Right atrium auricular region (tissue), 2 donors: ENCODE results near the gene METAP1. TPM values are rescaled to one million over a fixed set of nuclear protein-coding genes. Genes with fewer than 3 reads are reported as not detected.

Experiments
- DNase-seq: peaks from one replicate; pipeline ENCODE4 v3.0.0-alpha.2; 2019; ENCODE audit warnings: low spot score
- H3K27ac ChIP-seq, 2 donors: fragments of 200-600 bp; sonication (generic); 1 replicate in 1 of 2; 2 replicates in 1 of 2; pipeline ENCODE4 v1.5.1; 2016 to 2019
- H3K27me3 ChIP-seq, 2 donors: fragments of 200-600 bp; sonication (generic); one replicate each; pipeline versions ENCODE4 v1.5.1 to v1.6.0; 2017 to 2019
- H3K36me3 ChIP-seq: fragments of 200-600 bp; sonication (generic); one replicate; pipeline ENCODE4 v1.5.1; 2016
- H3K4me1 ChIP-seq, 2 donors: fragments of 200-600 bp; sonication (generic); one replicate each; pipeline versions ENCODE4 v1.5.1 to v1.6.0; 2017 to 2019
- H3K4me3 ChIP-seq, 2 donors: fragments of 200-600 bp; sonication (generic); 1 replicate in 1 of 2; 2 replicates in 1 of 2; pipeline ENCODE4 v1.5.1; 2017 to 2019; ENCODE audit warnings: mild to moderate bottlenecking in 1 of 2, moderate library complexity in 1 of 2
- H3K9me3 ChIP-seq, 2 donors: fragments of 200-600 bp; sonication (generic); one replicate each; pipeline ENCODE4 v1.5.1; 2019
- CTCF ChIP-seq, 2 donors: fragments of 200-600 bp; sonication (generic); IDR thresholded peaks; one replicate each; pipeline ENCODE4 v1.5.1; 2019; ENCODE audit warnings: antibody characterized with exemption in 2 of 2
- total RNA-seq, 2 donors: library from RNA; depleted of rRNA; stranded (reverse); fragments of >200 nt; gene quantifications; one replicate each; pipeline ENCODE4 v1.1.0, GENCODE V29; 2016

Gene METAP1
- total RNA-seq, 2 donors from 2014 or later: 50.3 to 56.2 TPM

- no peak overlapping the region for H3K4me3 ChIP-seq
- no peaks in the 10 kb centered on the region for H3K27me3 ChIP-seq
- peaks cover 0 to 12% of the 10 kb centered on the region in 2 donors for H3K4me1 ChIP-seq
- no peak overlapping the region for H3K27ac ChIP-seq
- TF ChIP-seq CTCF (IDR thresholded peaks at IDR 0.05): no peak
- DNase-seq: no peak
- no peaks in the 10 kb centered on the region for H3K36me3 ChIP-seq
- no peaks in the 10 kb centered on the region for H3K9me3 ChIP-seq
Observed at GRCh38 chr4:98993419-98994071, 2.0 kb upstream of the METAP1 start.

GRCh38 chr4:98994474-98995182 is 893 bp upstream of the METAP1 start:
- TF ChIP-seq CTCF (IDR thresholded peaks at IDR 0.05): no peak
- Histone ChIP-seq H3K4me1 (peaks cover 0 to 12% of the 10 kb centered on the region in 2 donors), H3K36me3 (no peaks in the 10 kb centered on the region), H3K27ac (peak overlapping the region; percentile 87 to 95), H3K27me3 (no peaks in the 10 kb centered on the region), H3K4me3 (peak overlapping the region; percentile 40 to 80), H3K9me3 (no peaks in the 10 kb centered on the region)
- no peak for DNase-seq

GRCh38 chr4:98996056-98996764 is 689 bp downstream of the METAP1 start:
- peak overlapping the region; percentile 85 to 95 for H3K27ac ChIP-seq
- peaks cover 0 to 12% of the 10 kb centered on the region in 2 donors for H3K4me1 ChIP-seq
- peak in 1 of 2 donors; percentile 11 for TF ChIP-seq CTCF (IDR thresholded peaks at IDR 0.05)
- no peaks in the 10 kb centered on the region for H3K27me3 ChIP-seq
- DNase-seq: no peak
- no peaks in the 10 kb centered on the region for H3K9me3 ChIP-seq
- no peaks in the 10 kb centered on the region for H3K36me3 ChIP-seq
- H3K4me3 ChIP-seq: peak overlapping the region; percentile 78 to 80

GRCh38 chr4:98996765-98997068 is 1.2 kb downstream of the METAP1 start:
- no peak for DNase-seq
- Histone ChIP-seq H3K4me1 (peaks cover 0 to 12% of the 10 kb centered on the region in 2 donors), H3K27me3 (no peaks in the 10 kb centered on the region), H3K4me3 (peak overlapping the region; percentile 78 to 80), H3K27ac (peak overlapping the region; percentile 85 to 95), H3K9me3 (no peaks in the 10 kb centered on the region), H3K36me3 (no peaks in the 10 kb centered on the region)
- TF ChIP-seq CTCF (IDR thresholded peaks at IDR 0.05): no peak

- Histone ChIP-seq H3K4me1 (peaks cover 0 to 12% of the 10 kb centered on the region in 2 donors), H3K27me3 (no peaks in the 10 kb centered on the region), H3K36me3 (no peaks in the 10 kb centered on the region), H3K4me3 (no peak overlapping the region), H3K9me3 (no peaks in the 10 kb centered on the region), H3K27ac (peak overlapping the region; percentile 85 to 95)
- no peak for DNase-seq
- no peak for TF ChIP-seq CTCF (IDR thresholded peaks at IDR 0.05)
Observed at GRCh38 chr4:98997166-98997565, 1.6 kb downstream of the METAP1 start.
